ENCODE measurements around the gene VWA1.
"Not testable (repeated sequence)": the region's sequence is repeated elsewhere in the genome, so short reads cannot be mapped to it uniquely, and the experiment has no call there.

The VWA1 gene

DNA sequence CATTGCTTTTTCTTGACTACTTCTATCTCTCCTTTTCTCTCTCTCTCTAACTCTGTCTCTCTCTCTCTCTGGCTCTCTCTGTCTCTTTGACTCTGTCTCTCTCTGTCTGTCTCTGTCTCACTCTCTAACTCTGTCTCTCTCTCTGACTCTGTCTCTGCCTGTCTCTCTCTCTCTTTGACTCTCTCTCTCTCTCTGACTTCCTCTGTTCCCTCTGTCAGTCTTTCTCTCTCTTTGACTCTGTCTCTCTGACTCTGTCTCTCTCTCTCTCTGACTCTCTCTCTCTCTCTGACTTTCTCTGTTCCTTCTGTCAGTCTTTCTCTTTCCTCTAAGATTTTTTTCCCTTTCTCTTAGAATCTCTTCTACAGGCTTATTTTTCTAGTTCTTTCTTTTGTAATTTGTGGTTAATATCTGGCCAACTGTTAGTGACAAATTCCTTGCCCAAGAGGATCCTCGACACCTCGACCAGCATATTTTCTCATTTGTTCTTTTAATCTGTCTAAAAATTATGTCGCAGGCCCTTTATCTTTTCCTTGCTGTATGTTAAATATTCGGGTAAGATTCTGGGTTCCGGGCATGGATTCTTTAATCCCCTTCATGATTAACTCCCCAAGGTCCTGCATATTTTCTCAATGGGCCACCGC, 13.7 kb downstream of the VWA1 start, which contains the start of gene ATAD3C:
ATAD3C (plus strand) TSS at position 591 of the 641 bp plus-strand sequence. CDS start 995 bp downstream, outside the sequence.
- TF ChIP-seq, protein P1, sequence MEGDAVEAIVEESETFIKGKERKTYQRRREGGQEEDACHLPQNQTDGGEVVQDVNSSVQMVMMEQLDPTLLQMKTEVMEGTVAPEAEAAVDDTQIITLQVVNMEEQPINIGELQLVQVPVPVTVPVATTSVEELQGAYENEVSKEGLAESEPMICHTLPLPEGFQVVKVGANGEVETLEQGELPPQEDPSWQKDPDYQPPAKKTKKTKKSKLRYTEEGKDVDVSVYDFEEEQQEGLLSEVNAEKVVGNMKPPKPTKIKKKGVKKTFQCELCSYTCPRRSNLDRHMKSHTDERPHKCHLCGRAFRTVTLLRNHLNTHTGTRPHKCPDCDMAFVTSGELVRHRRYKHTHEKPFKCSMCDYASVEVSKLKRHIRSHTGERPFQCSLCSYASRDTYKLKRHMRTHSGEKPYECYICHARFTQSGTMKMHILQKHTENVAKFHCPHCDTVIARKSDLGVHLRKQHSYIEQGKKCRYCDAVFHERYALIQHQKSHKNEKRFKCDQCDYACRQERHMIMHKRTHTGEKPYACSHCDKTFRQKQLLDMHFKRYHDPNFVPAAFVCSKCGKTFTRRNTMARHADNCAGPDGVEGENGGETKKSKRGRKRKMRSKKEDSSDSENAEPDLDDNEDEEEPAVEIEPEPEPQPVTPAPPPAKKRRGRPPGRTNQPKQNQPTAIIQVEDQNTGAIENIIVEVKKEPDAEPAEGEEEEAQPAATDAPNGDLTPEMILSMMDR (IDR thresholded peaks at IDR 0.05; ENCODE audit: low read depth, low read length, missing control alignments), result no peak
- no peak for DNase-seq (ENCODE audit: extremely low read depth, low read depth)
- no peak within 1 kb of the TSS for H3K4me3 ChIP-seq (replicated peaks; ENCODE audit: low read depth, low read length)

DNA sequence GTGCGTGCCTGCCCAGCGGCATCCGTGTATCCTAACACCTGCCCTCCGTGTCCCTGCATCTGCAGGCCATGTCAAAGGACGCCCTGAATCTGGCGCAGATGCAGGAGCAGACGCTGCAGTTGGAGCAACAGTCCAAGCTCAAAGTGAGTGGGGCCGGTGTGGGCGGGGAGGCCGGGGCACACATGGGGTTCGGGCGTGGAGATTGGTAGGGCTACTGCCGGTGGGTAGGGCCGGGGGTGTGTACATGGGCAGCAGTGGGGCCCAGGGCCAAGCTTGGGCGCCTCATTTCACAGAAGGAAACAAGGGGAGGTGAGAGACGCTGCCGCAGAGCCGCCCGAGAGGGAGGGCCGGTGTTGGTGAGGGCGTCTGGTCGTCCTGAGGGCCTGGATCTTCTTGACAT, 15.1 kb downstream of the VWA1 start:
- not testable (repeated sequence) for H3K4me3 ChIP-seq (replicated peaks; ENCODE audit: low read depth, low read length); DNase-seq (ENCODE audit: extremely low read depth, low read depth)

DNA sequence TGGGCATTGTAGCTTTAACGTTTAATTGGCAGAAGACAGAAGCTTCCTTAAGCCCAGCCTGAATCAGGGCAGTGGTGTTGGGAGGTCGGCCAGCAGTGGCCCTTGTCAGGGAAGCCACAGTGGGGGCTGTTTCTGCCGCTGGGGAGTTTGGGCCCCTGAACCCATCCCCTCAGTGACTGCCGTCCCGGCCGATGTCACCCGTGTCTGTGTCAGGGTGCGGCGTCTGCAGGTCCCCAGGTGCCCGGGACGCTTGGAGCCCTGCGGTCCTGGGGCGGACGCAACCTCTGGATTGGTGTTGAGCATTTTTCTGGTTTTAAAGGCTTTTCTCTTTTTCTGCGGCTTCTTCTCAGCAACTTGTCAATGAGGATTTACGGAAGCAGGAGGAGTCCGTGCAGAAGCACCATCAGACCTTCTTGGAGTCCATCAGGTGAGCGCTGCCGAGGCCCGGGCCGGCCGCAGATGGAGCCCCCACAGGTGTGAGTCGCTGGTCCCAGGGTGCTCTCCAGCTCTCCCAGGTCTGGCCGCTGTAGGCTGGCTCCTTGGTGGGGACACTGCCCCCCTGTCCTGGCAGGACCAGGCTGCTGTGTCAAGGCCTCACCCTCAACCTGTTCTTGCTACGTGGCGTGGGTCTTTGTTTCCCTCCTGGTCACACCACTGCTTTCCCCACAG, 16.3 kb downstream of the VWA1 start:
- no peak overlapping the region for H3K4me3 ChIP-seq (replicated peaks; ENCODE audit: low read depth, low read length)
- DNase-seq (ENCODE audit: extremely low read depth, low read depth), result no peak
- TF ChIP-seq, protein P1 (IDR thresholded peaks at IDR 0.05; ENCODE audit: low read depth, low read length, missing control alignments), result no peak

DNA sequence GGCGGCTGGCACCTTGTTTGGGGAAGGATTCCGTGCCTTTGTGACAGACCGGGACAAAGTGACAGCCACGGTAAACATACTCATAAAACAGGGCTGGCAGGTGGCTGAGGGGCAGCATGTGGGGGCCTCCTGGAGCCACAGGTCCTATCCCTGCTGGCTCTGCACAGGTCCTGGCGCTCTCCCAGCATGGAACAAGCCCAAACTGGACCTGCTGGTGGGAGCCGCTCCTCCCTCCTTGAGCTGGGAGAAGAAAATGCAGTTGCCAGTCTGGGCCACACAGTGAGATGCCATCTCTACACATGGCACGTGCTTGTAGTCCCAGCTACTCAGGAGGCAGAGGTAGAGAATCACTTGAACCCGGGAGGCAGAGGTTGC, 16.9 kb downstream of the VWA1 start:
- not testable (repeated sequence) for H3K4me3 ChIP-seq (replicated peaks; ENCODE audit: low read depth, low read length); DNase-seq (ENCODE audit: extremely low read depth, low read depth)

DNA sequence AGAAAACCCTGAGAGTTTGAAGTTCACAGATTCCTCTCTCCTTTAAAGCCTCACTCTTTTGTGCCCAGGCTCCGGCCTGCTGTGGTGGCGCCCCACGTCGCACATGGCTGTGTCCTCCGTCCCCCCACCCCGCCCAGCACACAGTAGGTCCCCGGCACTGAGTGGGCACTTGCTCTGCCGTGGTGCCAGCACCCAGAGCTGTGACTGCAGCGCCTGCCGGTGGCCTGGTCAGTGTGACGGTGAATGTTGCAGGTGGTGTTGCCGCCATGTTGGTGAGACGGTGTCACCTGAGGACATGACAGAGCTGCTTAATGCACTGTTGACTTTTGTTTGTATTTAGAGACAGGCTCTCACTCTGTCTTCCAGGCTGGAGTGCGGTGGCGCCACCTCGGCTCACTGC, 17.4 kb downstream of the VWA1 start:
- no peak overlapping the region for H3K4me3 ChIP-seq (replicated peaks; ENCODE audit: low read depth, low read length)
- no peak for DNase-seq (ENCODE audit: extremely low read depth, low read depth)
- TF ChIP-seq, protein P1 (IDR thresholded peaks at IDR 0.05; ENCODE audit: low read depth, low read length, missing control alignments), result no peak

DNA sequence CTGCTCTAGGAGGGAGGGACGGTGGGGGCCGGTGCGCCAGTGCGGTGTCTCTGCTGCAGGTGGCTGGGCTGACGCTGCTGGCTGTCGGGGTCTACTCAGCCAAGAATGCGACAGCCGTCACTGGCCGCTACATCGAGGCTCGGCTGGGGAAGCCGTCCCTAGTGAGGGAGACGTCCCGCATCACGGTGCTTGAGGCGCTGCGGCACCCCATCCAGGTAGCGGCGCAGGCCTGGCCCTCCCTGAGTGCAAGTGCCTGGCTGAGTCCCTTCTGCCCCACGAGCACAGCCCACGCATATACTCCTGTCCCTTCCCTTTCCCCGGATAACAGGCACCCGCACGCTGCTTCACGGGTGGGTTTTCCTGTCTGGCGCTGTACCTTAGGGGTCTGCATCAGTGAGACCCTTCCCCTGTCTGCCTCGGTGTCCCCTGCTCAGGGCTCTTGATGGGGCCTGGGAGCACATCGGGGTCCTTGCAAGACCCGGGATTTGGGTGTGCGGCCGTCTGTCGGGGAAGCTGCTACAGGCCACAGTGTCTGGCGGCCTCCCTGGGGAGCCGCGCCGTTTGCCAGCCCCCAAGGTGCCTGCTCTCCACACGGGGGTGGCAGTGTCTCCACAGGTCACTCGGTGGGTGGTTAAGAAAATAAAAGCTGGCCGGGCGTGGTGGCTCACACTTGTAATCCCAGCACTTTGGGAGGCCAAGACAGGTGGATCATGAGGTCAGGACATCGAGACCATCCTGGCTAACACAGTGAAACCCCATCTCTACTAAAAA, 19.0 kb downstream of the VWA1 start:
- not testable (repeated sequence) for H3K4me3 ChIP-seq (replicated peaks; ENCODE audit: low read depth, low read length); DNase-seq (ENCODE audit: extremely low read depth, low read depth)

DNA sequence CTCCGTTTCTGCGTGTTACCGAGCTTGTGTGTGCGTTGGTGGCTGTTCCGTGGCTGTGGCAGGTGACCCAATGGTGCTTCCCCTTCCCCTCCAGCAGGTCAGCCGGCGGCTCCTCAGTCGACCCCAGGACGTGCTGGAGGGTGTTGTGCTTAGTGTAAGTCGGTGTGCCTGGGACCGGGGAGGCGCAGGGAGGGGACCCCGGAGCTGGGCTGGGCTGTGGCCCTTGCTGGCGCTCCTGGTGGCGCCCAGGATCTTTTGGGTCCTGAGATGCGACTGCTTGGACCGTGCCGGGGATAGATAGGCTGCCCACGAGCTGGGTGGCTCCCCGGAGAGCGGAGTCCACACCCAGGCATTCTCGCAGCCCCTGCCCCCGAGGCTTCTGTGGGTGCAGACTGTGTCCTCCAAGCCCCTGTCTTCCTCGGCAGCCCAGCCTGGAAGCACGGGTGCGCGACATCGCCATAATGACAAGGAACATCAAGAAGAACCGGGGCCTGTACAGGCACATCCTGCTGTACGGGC, 19.9 kb downstream of the VWA1 start:
- no peak overlapping the region for H3K4me3 ChIP-seq (replicated peaks; ENCODE audit: low read depth, low read length)
- TF ChIP-seq, protein P1 (IDR thresholded peaks at IDR 0.05; ENCODE audit: low read depth, low read length, missing control alignments), result no peak
- DNase-seq (ENCODE audit: extremely low read depth, low read depth), result no peak

DNA sequence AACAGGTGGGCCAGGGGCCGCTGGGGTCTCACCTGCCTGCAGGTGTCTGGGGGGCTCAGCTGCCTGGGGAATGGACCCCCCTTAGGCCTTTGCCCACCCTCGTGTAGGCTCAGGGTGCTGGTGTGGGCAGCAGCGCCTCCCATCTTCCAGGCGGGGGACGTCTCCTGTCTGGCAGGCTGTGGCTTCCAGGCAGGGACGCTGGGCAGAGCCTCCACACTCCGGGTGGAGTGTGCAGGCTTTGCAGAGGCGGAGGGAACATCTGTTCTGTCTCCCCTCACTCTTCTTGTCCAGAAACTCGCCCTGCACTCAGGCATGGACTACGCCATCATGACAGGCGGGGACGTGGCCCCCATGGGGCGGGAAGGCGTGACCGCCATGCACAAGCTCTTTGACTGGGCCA, 20.4 kb downstream of the VWA1 start:
- H3K4me3 ChIP-seq (replicated peaks; ENCODE audit: low read depth, low read length); DNase-seq (ENCODE audit: extremely low read depth, low read depth): not testable (repeated sequence)

DNA sequence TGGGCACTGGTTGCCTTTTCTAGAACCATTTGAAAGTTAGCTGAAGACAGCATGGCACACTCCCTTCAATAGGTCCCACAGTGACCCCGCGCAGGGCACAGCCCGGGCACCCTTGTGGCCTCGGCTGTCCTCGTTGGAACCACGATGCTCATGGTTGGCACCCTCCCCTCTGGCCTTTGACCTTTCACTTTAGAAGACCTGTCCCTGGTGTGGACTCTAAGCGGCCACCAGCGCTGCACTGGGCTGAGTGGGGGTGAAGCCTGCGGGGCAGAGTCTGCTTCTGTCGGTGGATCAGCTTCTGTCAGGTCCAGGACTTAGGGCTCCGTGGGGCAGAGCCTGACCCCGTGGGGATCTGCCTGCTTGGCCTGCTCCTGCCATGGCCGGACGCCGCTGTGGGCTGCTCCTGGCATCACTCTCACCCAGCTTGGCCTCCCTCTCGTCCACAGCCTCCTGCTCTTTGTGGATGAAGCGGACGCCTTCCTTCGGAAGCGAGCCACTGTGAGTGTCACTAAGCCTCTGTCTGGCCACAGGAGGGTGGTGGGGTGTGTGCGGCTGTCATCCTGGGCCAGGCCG, 21.3 kb downstream of the VWA1 start:
- H3K4me3 ChIP-seq (replicated peaks; ENCODE audit: low read depth, low read length); DNase-seq (ENCODE audit: extremely low read depth, low read depth): not testable (repeated sequence)

DNA sequence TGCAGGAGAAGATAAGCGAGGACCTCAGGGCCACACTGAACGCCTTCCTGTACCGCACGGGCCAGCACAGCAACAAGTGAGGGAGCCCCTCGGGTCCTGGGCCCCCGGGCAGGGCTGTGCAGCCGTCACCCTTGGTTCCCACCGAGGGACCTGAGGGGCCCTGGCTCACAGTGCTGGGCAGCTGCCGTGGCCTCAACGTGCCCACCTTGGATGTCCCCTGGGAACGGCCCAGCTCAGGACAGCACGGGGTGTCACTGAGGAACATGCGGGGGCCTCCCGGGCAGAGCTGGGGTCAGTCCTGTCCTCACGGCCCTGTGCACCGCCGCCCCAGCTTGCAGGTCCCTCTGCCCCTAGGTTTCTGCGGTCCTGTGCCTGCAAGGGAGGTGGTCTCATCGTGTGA, 23.7 kb downstream of the VWA1 start:
- not testable (repeated sequence) for H3K4me3 ChIP-seq (replicated peaks; ENCODE audit: low read depth, low read length); DNase-seq (ENCODE audit: extremely low read depth, low read depth)

DNA sequence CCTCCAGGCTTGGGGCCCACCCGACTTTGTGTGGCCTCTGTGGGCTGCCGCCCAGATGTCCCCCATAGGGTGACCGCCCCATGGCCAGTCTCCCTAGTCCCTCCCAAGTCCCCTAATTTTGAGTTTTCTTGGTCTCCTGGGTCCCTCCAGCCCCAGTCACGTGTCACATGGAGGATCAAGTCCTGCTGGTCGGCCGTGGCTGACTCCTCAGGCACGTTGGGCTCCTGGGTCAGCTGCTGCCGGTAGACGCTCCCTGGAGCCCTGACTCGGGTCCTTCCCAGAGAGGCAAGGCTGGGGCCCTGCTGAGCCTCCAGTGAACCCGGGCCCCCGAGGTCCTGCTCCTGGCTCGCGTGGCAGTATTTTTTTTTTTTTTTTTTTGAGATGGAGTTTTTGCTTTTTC, 24.2 kb downstream of the VWA1 start:
- not testable (repeated sequence) for DNase-seq (ENCODE audit: extremely low read depth, low read depth); H3K4me3 ChIP-seq (replicated peaks; ENCODE audit: low read depth, low read length)
